Activated CD8-positive, alpha-beta T cell treated with anti-CD3 and anti-CD28 coated beads for 36 hours (primary cell): Measurements from ENCODE around the gene PNPLA7. TPM values are rescaled to one million over a fixed set of nuclear protein-coding genes. Genes with fewer than 3 reads are reported as not detected.

ENCODE experiments used
- ATAC-seq: fragments of 200-7000 bp; cut with Tn5 transposase; one replicate; pipeline ENCODE4 v1.10.0; 2021; ENCODE audit warnings: mild to moderate bottlenecking, moderate library complexity
- CTCF ChIA-PET: fragments of 350-600 bp; sonication (Branson Sonifier 250); formaldehyde crosslinking; loops from one replicate; lab custom pipeline; 2021; ENCODE audit warnings: antibody characterized with exemption; lab: Charles Lee
- POLR2A ChIA-PET: fragments of 350-600 bp; sonication (Branson Sonifier 250); formaldehyde crosslinking; loops from one replicate; lab custom pipeline; 2021; ENCODE audit warnings: antibody characterized with exemption; lab: Charles Lee
- DNase-seq: peaks from one replicate; pipeline ENCODE4 v3.0.0-alpha.2; 2020
- H3K27ac Mint-ChIP-seq: one replicate; pipeline ENCODE4 v1.8.0; 2021; ENCODE audit warnings: mild to moderate bottlenecking, mixed read lengths
- H3K27me3 Mint-ChIP-seq: one replicate; pipeline ENCODE4 v1.8.0; 2021; ENCODE audit warnings: mixed read lengths
- H3K36me3 Mint-ChIP-seq: one replicate; pipeline ENCODE4 v1.8.0; 2021; ENCODE audit warnings: low read depth, mixed read lengths
- H3K4me1 Mint-ChIP-seq: one replicate; pipeline ENCODE4 v1.8.0; 2021; ENCODE audit warnings: low read depth, mixed read lengths
- H3K4me3 Mint-ChIP-seq: one replicate; pipeline ENCODE4 v1.8.0; 2021; ENCODE audit warnings: mild to moderate bottlenecking, moderate library complexity, mixed read lengths
- H3K9me3 Mint-ChIP-seq: one replicate; pipeline ENCODE4 v1.8.0; 2021; ENCODE audit warnings: mixed read lengths
- intact Hi-C: fragments of 100-400 bp; cut with micrococcal nuclease; formaldehyde crosslinking; loops from one replicate; pipeline ENCODE4 v1.10.0; 2022
- total RNA-seq, 2 experiments: library from RNA; stranded (reverse); gene quantifications; one replicate each; pipeline ENCODE4 v1.2.3, GENCODE V29; 2021
- TF ChIP-seq, protein P1 (sequence below): fragments of 200-600 bp; IDR thresholded peaks from one replicate; pipeline ENCODE4 v1.8.0; 2022; ENCODE audit warnings: antibody characterized with exemption, mild to moderate bottlenecking

The PNPLA7 gene
- total RNA-seq, 2 experiments from 2014 or later = 4.8 to 5.0 TPM

DNA sequence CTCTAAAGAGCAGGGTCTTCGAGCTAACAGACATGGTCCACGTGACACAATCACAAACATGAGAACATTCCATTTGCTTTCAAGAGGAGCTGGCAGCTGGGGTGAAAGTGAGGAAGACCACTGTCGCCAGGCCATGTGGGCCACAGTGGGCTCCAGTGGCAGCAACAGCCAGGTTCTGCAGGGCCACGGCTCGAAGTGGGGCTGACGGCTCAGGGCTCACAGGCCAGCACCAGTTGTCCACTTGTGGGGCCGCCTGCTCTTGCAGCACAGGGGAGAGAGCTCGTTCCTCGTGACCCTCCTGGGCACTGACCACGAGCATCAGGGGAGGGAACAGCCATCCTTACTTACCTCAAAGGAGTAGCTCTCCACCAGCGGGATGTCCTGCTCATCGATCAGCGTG lies 38.1 kb upstream of the PNPLA7 start:
- peak overlapping the region; percentile 84 for H3K4me3 Mint-ChIP-seq

DNA sequence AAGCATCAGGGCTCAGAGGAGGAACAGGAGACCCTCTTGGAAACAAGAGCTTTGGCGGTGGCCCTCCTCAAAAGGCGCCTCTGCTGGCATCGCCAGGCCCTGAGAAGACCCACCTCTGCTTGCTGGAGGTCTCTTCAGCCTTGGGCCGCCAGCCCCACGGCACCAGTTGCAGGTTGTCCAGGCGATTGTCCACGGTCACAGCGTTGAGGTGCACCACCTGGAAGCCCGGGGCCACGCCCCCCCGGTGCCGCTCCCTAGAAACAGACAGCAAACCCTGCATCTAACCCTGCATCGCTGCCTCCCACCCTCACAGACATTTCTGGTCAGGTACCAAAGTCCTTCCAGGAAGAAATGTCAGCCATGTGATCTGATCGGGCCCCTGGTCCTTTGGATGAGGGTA lies 36.7 kb upstream of the PNPLA7 start:
- no peak for ATAC-seq
- H3K36me3 Mint-ChIP-seq = peaks cover 28% of the 10 kb centered on the region
- DNase-seq = no peak
- no peak overlapping the region for H3K4me3 Mint-ChIP-seq
- CTCF ChIA-PET = interaction anchor here (1.4 to 2.6 kb wide), 3 partner anchors 7 to 35 kb away, joined by 4 to 20 read pairs (median 13); partner anchors contain the start of gene DPH7
- TF ChIP-seq, protein P1, sequence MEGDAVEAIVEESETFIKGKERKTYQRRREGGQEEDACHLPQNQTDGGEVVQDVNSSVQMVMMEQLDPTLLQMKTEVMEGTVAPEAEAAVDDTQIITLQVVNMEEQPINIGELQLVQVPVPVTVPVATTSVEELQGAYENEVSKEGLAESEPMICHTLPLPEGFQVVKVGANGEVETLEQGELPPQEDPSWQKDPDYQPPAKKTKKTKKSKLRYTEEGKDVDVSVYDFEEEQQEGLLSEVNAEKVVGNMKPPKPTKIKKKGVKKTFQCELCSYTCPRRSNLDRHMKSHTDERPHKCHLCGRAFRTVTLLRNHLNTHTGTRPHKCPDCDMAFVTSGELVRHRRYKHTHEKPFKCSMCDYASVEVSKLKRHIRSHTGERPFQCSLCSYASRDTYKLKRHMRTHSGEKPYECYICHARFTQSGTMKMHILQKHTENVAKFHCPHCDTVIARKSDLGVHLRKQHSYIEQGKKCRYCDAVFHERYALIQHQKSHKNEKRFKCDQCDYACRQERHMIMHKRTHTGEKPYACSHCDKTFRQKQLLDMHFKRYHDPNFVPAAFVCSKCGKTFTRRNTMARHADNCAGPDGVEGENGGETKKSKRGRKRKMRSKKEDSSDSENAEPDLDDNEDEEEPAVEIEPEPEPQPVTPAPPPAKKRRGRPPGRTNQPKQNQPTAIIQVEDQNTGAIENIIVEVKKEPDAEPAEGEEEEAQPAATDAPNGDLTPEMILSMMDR = no peak
- H3K27ac Mint-ChIP-seq = no peak overlapping the region
- POLR2A ChIA-PET = interaction anchor here (0.7 to 5.0 kb wide), 2 partner anchors 7 to 12 kb away, joined by 4 to 33 read pairs; partner anchors contain the start of gene DPH7
- no peaks in the 10 kb centered on the region for H3K9me3 Mint-ChIP-seq
- H3K27me3 Mint-ChIP-seq = no peaks in the 10 kb centered on the region
- peaks cover 23% of the 10 kb centered on the region for H3K4me1 Mint-ChIP-seq
- intact Hi-C loops = no loop called here

More for the DNA sequence above, 38.1 kb upstream of the PNPLA7 start:
- H3K27ac Mint-ChIP-seq = no peak overlapping the region
- no peaks in the 10 kb centered on the region for H3K9me3 Mint-ChIP-seq
- H3K36me3 Mint-ChIP-seq = peaks cover 25% of the 10 kb centered on the region
- H3K4me1 Mint-ChIP-seq = peaks cover 26% of the 10 kb centered on the region
- ATAC-seq (no peak), DNase-seq (no peak)
- H3K27me3 Mint-ChIP-seq = no peaks in the 10 kb centered on the region
- POLR2A ChIA-PET = interaction anchor here (0.9 to 5.0 kb wide), 5 partner anchors 9 to 39 kb away, joined by 3 to 33 read pairs (median 4); partner anchors contain the start of genes DPH7, EHMT1 and MRPL41
- TF ChIP-seq, protein P1 = no peak
- intact Hi-C loops = no loop called here
- CTCF ChIA-PET = interaction anchor here (1.3 to 2.6 kb wide), 4 partner anchors 9 to 36 kb away, joined by 3 to 20 read pairs (median 8); partner anchors contain the start of gene DPH7

DNA sequence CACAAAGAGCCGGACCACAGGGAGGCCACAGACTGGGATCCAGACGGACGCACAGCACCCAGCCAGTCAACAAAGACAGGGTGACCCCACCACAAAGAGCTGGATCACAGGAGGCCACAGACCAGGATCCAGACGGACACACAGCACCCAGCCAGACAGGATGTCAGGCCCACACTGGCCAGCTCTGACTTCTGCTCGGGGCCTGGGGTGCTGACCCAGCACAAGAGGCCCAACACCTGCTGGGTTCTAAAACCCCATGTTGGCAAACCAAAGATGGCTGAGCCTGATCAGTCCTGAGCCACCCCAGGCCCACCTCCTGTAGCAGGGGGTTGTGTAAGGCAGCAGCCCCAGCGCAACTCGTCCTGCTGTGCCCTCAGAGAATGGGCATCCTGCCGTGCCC lies 33.8 kb upstream of the PNPLA7 start:
- intact Hi-C loops = no loop called here
- H3K27ac Mint-ChIP-seq = no peak overlapping the region

DNA sequence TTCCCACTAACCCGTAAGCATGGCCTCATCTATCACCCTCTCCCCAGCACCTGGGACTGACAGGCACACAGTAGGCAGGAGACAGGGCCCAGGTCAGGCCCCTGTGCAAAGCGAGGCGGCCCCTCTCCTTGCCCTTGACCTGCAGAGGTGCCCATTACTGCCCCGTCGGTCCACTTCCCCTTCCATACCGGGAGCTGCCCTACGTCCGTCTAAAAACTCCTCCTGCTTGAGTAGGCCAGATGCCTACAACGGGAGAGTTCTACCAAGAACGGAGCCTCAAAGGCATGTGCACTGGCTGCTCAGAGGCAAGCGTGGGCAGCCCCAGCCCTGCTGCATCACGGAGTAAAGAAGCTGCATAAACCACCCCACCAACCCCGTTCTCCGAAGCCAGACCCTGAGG lies 33.1 kb upstream of the PNPLA7 start:
- H3K4me3 Mint-ChIP-seq = no peak overlapping the region

More for the DNA sequence above, 33.8 kb upstream of the PNPLA7 start:
- ChIA-PET POLR2A (no interaction called here), CTCF (no interaction called here)
- H3K27me3 Mint-ChIP-seq = no peaks in the 10 kb centered on the region
- H3K4me1 Mint-ChIP-seq = peaks cover 21% of the 10 kb centered on the region
- no peaks in the 10 kb centered on the region for H3K9me3 Mint-ChIP-seq
- H3K36me3 Mint-ChIP-seq = peaks cover 27% of the 10 kb centered on the region
- TF ChIP-seq, protein P1 = no peak
- no peak overlapping the region for H3K4me3 Mint-ChIP-seq
- ATAC-seq = no peak
- DNase-seq = no peak

More for the DNA sequence above, 33.1 kb upstream of the PNPLA7 start:
- H3K9me3 Mint-ChIP-seq = no peaks in the 10 kb centered on the region
- intact Hi-C loops = no loop called here
- H3K36me3 Mint-ChIP-seq = peaks cover 24% of the 10 kb centered on the region
- TF ChIP-seq, protein P1 = no peak
- no peak for ATAC-seq
- peaks cover 16% of the 10 kb centered on the region for H3K4me1 Mint-ChIP-seq
- no peak overlapping the region for H3K27ac Mint-ChIP-seq
- no peaks in the 10 kb centered on the region for H3K27me3 Mint-ChIP-seq
- no peak for DNase-seq
- CTCF ChIA-PET = no interaction called here
- POLR2A ChIA-PET = no interaction called here
